HepG2 (cell line): ENCODE measurements around the gene ORC3.

ENCODE experiments used
- EZH2 ChIP-seq: conservative IDR thresholded peaks from 2 replicates; pipeline ENCODE4 v1.6.1; 2012; ENCODE audit warnings: mild to moderate bottlenecking, low read depth, low read length, moderate library complexity
- NBN ChIP-seq: fragments of 450-650 bp; conservative IDR thresholded peaks from 2 replicates; pipeline ENCODE4 v1.6.1; 2017
- POLR2A ChIP-seq, 2 experiments: IDR thresholded peaks; 2 replicates each; pipeline ENCODE4 v1.6.1; 2011; ENCODE audit warnings: low read depth in 2 of 2, low read length in 2 of 2, mild to moderate bottlenecking in 1 of 2, moderate library complexity in 1 of 2; ENCODE audit not compliant: insufficient read depth in 1 of 2
- SATB2 ChIP-seq: sonication (generic); formaldehyde crosslinking; IDR thresholded peaks from 2 replicates; pipeline ENCODE4 v1.5.0; 2020; ENCODE audit warnings: missing genetic modification reagents
- ZBTB7A ChIP-seq: sonication (generic); formaldehyde crosslinking; IDR thresholded peaks from 2 replicates; pipeline ENCODE4 v1.8.0; 2022; ENCODE audit warnings: mild to moderate bottlenecking, missing genetic modification reagents
- TF ChIP-seq, protein P1 (sequence below): sonication (generic); formaldehyde crosslinking; IDR thresholded peaks from 2 replicates; pipeline ENCODE4 v1.5.0; 2020; ENCODE audit warnings: mild to moderate bottlenecking, missing genetic modification reagents, moderate library complexity
- TF ChIP-seq, protein P2 (sequence below): sonication (generic); formaldehyde crosslinking; IDR thresholded peaks from 2 replicates; pipeline ENCODE4 v1.5.0; 2020; ENCODE audit warnings: missing genetic modification reagents, mild to moderate bottlenecking, borderline replicate concordance
- TF ChIP-seq, protein P3 (sequence below): sonication (generic); formaldehyde crosslinking; IDR thresholded peaks from 2 replicates; pipeline ENCODE4 v1.5.1; 2020; ENCODE audit warnings: missing genetic modification reagents, mild to moderate bottlenecking, borderline replicate concordance

DNA sequence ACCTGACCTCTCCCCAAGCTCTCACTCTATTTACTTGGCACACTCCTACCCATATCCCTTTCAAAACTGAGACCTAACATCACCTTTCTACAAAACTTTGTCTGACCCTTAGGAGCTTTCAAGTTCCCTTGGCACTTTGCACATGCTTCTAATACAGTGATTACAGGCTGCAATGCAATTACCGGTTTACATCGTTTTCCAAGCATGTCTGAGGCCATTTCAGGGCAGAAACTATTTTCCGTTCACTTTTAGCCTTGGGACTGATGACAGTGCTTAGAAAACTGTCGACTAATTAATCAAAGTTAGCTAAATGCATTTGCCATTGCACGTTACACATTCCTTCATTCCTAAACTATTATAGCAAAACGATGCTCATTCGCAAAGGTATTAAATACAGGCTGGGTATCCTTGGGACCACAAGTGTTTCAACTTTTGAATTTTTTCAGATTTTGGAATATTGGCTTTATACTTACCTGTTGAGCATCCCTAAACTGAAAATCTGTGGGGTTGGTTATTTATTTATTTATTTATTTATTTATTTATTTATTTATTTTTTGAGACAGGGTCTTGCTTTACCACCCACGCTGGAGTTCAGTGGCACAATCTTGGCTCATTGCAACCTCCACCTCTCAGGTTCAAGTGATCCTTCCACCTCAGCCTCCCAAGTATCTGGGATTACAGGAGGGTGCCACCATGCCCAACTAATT, 3.4 kb upstream of the ORC3 start:
- TF ChIP-seq ZBTB7A (CRISPR knock-in tag) (no peak), EZH2 (no peak), NBN (no peak), POLR2A (IDR thresholded peaks at IDR 0.05; ENCODE audit: insufficient read depth in 1 of 2, low read depth in 2 of 2, low read length in 2 of 2) (no peak), SATB2 (no peak)
- TF ChIP-seq, protein P1, sequence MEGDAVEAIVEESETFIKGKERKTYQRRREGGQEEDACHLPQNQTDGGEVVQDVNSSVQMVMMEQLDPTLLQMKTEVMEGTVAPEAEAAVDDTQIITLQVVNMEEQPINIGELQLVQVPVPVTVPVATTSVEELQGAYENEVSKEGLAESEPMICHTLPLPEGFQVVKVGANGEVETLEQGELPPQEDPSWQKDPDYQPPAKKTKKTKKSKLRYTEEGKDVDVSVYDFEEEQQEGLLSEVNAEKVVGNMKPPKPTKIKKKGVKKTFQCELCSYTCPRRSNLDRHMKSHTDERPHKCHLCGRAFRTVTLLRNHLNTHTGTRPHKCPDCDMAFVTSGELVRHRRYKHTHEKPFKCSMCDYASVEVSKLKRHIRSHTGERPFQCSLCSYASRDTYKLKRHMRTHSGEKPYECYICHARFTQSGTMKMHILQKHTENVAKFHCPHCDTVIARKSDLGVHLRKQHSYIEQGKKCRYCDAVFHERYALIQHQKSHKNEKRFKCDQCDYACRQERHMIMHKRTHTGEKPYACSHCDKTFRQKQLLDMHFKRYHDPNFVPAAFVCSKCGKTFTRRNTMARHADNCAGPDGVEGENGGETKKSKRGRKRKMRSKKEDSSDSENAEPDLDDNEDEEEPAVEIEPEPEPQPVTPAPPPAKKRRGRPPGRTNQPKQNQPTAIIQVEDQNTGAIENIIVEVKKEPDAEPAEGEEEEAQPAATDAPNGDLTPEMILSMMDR, result no peak
- TF ChIP-seq, protein P2, sequence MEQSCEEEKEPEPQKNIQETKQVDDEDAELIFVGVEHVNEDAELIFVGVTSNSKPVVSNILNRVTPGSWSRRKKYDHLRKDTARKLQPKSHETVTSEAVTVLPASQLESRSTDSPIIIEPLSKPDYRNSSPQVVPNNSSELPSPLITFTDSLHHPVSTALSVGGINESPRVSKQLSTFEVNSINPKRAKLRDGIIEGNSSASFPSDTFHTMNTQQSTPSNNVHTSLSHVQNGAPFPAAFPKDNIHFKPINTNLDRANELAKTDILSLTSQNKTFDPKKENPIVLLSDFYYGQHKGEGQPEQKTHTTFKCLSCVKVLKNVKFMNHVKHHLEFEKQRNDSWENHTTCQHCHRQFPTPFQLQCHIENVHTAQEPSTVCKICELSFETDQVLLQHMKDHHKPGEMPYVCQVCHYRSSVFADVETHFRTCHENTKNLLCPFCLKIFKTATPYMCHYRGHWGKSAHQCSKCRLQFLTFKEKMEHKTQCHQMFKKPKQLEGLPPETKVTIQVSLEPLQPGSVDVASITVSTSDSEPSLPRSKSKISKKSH, result no peak
- TF ChIP-seq, protein P3, sequence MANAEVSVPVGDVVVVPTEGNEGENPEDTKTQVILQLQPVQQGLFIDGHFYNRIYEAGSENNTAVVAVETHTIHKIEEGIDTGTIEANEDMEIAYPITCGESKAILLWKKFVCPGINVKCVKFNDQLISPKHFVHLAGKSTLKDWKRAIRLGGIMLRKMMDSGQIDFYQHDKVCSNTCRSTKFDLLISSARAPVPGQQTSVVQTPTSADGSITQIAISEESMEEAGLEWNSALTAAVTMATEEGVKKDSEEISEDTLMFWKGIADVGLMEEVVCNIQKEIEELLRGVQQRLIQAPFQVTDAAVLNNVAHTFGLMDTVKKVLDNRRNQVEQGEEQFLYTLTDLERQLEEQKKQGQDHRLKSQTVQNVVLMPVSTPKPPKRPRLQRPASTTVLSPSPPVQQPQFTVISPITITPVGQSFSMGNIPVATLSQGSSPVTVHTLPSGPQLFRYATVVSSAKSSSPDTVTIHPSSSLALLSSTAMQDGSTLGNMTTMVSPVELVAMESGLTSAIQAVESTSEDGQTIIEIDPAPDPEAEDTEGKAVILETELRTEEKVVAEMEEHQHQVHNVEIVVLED (CRISPR knock-in tag), result no peak
